Measurements from ENCODE around the gene TMEM106C. TPM values are rescaled to one million over a fixed set of nuclear protein-coding genes. Genes with fewer than 3 reads are reported as not detected.
A peak's percentile ranks its signal among the peaks of the same experiment; 100 is the strongest.

The TMEM106C gene
- total RNA-seq, 5 donors from 2014 or later (not counting 1 experiment from before 2014, with no cell fraction given): 25.8 to 36.5 (median 31.3) TPM

DNA sequence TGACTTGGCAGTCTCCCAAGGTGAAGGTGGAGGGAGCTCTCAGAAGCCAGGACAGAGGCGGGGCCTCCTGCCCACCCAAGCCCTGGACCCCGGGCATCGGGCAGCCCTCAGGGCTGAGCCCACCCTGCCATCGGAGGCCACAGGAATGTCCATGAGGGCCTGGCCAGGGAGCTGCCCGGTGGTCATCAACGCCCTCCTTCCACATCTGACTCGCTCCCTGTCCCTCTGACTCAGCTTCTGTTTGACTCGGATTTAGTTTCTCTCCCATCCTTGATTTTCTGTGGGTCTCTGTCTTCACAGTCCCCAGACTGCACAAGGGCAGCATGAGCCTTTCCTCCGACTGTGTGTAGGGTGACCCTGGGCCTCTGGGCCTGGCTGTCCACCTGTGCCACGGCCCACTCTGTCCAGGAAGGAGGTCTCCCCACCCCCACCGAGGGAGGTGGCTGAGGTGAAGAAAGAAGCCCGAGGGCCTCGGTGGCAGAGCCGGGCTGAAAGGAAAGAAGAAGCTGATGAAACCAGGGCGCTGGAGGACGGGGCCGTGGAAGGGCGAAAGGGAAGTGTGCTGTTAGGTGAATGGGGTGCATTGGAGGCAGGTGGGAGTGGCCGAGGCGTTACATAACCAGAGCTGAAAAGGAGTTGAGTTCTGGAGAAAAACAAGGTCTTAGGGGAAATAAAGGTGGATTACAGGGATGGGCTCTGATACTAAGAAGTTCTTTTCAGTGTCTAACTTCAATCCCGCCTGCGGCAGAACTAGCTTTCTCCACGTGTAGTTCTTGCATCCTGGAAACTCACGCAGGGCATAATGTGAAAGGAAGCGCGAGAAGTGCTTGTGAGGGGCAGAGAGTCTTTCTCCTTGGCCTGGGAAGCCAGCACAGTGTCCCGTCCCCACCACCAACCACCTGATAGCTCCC is 16.7 kb upstream of the TMEM106C start:
- peaks cover 0 to 9% of the 10 kb centered on the region in 2 experiments for H3K4me1 ChIP-seq (ENCODE audit: control insufficient read depth in 1 of 2, extremely low read depth in 1 of 2, insufficient read depth in 2 of 2, low read length in 2 of 2)
- peaks cover 0 to 47% of the 10 kb centered on the region in 2 experiments for H3K27me3 ChIP-seq (replicated peaks in 1 of 2; ENCODE audit: control insufficient read depth in 2 of 2, extremely low read depth in 1 of 2, insufficient read depth in 2 of 2, low read length in 1 of 2)
- POLR2A ChIA-PET: no interaction called here
- Mint-ChIP-seq H3K9me3 (no peaks in the 10 kb centered on the region), H3K36me3 (no peaks in the 10 kb centered on the region), H3K27ac (no peak overlapping the region), H3K4me3 (no peak overlapping the region), H3K27me3 (peaks cover 10 to 12% of the 10 kb centered on the region in 2 donors), H3K4me1 (peaks cover 0 to 1% (median 0%) of the 10 kb centered on the region in 3 donors)
- no peaks in the 10 kb centered on the region for H3K36me3 ChIP-seq (ENCODE audit: control insufficient read depth in 2 of 2, extremely low read depth in 1 of 2, insufficient read depth in 1 of 2, low read length in 1 of 2)
- DNase-seq (no peak), ATAC-seq (replicated peaks in 1 of 4) (no peak)
- H3K4me3 ChIP-seq (ENCODE audit: control insufficient read depth in 1 of 2, extremely low read depth in 1 of 2, low read length in 1 of 2): no peak overlapping the region
- 60% methylated on average over 20 of the region's 27 CpGs for WGBS (ENCODE audit: insufficient coverage)
- H3K27ac ChIP-seq (ENCODE audit: low read length): no peak overlapping the region
- CTCF ChIA-PET: interaction anchor here in 1 of 2 donors (0.6 kb wide), 1 partner anchor 464 kb away, joined by 8 read pairs; no protein-coding TSS in a partner anchor
- H3K9me3 ChIP-seq: no peaks in the 10 kb centered on the region

DNA sequence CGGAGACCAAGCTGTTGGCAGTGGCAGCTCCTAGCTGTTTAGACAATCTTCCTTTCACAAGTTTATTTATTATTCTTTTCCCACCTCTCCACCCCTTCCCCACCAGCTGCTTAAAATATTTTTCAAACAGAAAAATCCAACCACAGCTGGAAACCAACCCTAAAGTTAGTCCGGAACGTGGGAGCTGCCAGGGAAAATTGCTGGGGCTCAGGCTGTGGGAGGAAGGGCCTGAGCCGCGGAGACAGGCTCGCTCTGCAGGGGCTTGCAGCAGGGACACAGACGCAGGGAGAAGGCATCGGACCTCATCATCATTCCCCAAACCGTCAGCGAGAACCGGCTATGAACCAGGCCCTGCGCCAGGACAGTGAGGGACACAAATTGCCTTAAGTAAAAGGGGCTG is 16.1 kb upstream of the TMEM106C start:
- H3K9me3 ChIP-seq: no peaks in the 10 kb centered on the region
- POLR2A ChIA-PET: no interaction called here
- Mint-ChIP-seq H3K27ac (no peak overlapping the region), H3K27me3 (peaks cover 8 to 12% of the 10 kb centered on the region in 2 donors), H3K4me1 (peaks cover 0 to 1% (median 0%) of the 10 kb centered on the region in 3 donors), H3K4me3 (no peak overlapping the region), H3K36me3 (no peaks in the 10 kb centered on the region), H3K9me3 (no peaks in the 10 kb centered on the region)
- ATAC-seq (replicated peaks in 1 of 4) (no peak), DNase-seq (no peak)
- H3K27ac ChIP-seq (ENCODE audit: low read length): no peak overlapping the region
- H3K36me3 ChIP-seq (ENCODE audit: control insufficient read depth in 2 of 2, extremely low read depth in 1 of 2, insufficient read depth in 1 of 2, low read length in 1 of 2): no peaks in the 10 kb centered on the region
- peaks cover 0 to 47% of the 10 kb centered on the region in 2 experiments for H3K27me3 ChIP-seq (replicated peaks in 1 of 2; ENCODE audit: control insufficient read depth in 2 of 2, extremely low read depth in 1 of 2, insufficient read depth in 2 of 2, low read length in 1 of 2)
- CTCF ChIA-PET: no interaction called here
- H3K4me3 ChIP-seq (ENCODE audit: control insufficient read depth in 1 of 2, extremely low read depth in 1 of 2, low read length in 1 of 2): no peak overlapping the region
- peaks cover 0 to 4% of the 10 kb centered on the region in 2 experiments for H3K4me1 ChIP-seq (ENCODE audit: control insufficient read depth in 1 of 2, extremely low read depth in 1 of 2, insufficient read depth in 2 of 2, low read length in 2 of 2)
- 90% methylated on average over 12 of the region's 12 CpGs for WGBS (ENCODE audit: insufficient coverage)

DNA sequence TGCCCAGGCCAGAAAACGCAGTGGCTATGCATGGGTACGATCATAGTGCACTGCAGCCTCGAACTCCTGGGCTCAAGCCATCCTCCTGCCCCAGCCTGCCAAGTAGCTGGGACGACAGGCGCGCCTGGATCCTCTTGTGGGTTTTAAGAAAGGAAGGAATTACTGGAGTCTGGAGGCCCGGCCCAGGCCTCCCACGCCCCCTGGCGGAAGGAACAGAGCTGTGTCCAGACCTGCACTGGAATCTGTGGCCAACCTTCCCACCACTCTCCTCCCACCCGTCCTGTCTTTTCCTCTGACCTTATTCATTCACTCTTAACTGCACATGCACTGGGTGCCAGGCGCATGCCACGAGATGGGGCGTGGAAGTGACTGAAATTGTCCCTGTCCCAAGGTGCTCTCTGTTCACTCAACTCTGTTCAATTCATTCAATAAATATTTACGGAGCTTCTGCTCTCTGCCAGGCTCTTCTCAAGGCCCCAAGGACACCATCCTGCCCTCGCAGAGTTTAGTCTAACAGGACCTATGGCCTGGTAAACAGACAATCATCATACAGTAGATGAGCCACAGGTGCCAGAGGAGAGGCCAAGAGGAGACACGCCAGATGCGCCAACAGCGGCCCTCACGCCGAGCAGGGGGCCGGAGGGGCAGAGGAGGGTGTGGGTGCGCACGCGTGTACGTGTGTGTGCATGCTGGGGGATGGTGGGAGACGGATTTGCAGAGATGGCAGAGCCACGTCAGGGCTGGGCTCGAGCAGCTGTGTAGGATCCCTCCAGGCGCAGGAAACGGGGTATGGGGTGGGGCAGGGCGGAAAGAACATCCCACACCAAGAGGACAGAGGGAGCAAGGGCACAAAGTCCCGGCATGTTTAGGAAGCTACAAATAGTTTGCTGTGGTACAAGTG is 13.7 kb upstream of the TMEM106C start:
- Mint-ChIP-seq H3K36me3 (no peaks in the 10 kb centered on the region), H3K9me3 (no peaks in the 10 kb centered on the region), H3K27ac (peak overlapping the region in 1 of 2 donors; percentile 49), H3K27me3 (peaks cover 8 to 11% of the 10 kb centered on the region in 2 donors), H3K4me3 (no peak overlapping the region), H3K4me1 (peaks cover 0 to 1% (median 0%) of the 10 kb centered on the region in 3 donors)
- H3K9me3 ChIP-seq: no peaks in the 10 kb centered on the region
- ChIA-PET POLR2A (interaction anchor here in 1 of 2 donors (1.0 kb wide), 1 partner anchor 209 kb away, joined by 3 read pairs; no protein-coding TSS in a partner anchor), CTCF (interaction anchor here (0.7 to 1.8 kb wide), 5 partner anchors 8 to 233 kb away, joined by 3 to 6 read pairs (median 4); partner anchors contain the start of gene VDR (in 1 of the 2))
- H3K27me3 ChIP-seq (replicated peaks in 1 of 2; ENCODE audit: control insufficient read depth in 2 of 2, extremely low read depth in 1 of 2, insufficient read depth in 2 of 2, low read length in 1 of 2): peaks cover 0 to 34% of the 10 kb centered on the region in 2 experiments
- DNase-seq: peak in 26 of 35 experiments; percentile 8 to 63 (median 32)
- peak in 3 of 4 experiments; percentile 47 to 75 (median 50) for ATAC-seq (replicated peaks in 1 of 4)
- H3K27ac ChIP-seq (ENCODE audit: low read length): no peak overlapping the region
- 73% methylated on average over 23 of the region's 32 CpGs for WGBS (ENCODE audit: insufficient coverage)
- no peaks in the 10 kb centered on the region for H3K36me3 ChIP-seq (ENCODE audit: control insufficient read depth in 2 of 2, extremely low read depth in 1 of 2, insufficient read depth in 1 of 2, low read length in 1 of 2)
- no peak overlapping the region for H3K4me3 ChIP-seq (ENCODE audit: control insufficient read depth in 1 of 2, extremely low read depth in 1 of 2, low read length in 1 of 2)
- no peaks in the 10 kb centered on the region for H3K4me1 ChIP-seq (ENCODE audit: control insufficient read depth in 1 of 2, extremely low read depth in 1 of 2, insufficient read depth in 2 of 2, low read length in 2 of 2)

DNA sequence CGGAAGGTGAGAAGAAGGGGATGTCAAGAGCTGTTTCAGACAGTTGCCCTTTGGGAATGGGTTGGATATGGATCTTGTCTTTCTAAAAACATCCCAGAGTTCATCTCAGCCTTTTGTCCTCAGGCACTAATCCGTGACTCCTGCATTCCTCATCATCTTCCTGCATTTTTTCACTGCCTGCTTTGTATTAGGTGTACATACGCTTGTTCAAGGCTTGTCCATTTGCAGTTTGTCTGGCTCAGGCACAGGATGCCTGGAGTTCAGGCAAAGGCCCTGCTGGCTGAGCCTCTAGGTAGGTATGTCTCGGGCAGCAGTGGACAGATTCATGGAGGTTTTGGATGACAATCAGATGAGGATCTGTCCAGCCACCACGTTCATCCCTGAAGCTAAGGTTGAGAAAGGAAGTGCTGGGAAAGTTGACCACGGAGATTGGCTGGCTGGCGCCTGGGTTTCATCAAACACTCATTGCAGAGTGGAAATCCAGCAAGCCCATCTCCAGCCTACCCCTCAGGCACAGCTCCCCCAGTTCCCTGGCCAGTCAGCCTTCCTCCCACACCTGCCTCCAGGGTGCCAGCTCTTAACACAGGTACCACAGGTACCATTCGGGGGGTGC is 12.4 kb upstream of the TMEM106C start:
- Mint-ChIP-seq H3K27me3 (peaks cover 8 to 11% of the 10 kb centered on the region in 2 donors), H3K4me1 (peaks cover 0 to 1% (median 0%) of the 10 kb centered on the region in 3 donors), H3K27ac (no peak overlapping the region), H3K4me3 (no peak overlapping the region), H3K36me3 (no peaks in the 10 kb centered on the region), H3K9me3 (no peaks in the 10 kb centered on the region)
- WGBS (ENCODE audit: insufficient coverage): 100% methylated on average over 2 of the region's 8 CpGs
- DNase-seq (no peak), ATAC-seq (replicated peaks in 1 of 4) (no peak)
- H3K4me1 ChIP-seq (ENCODE audit: control insufficient read depth in 1 of 2, extremely low read depth in 1 of 2, insufficient read depth in 2 of 2, low read length in 2 of 2): no peaks in the 10 kb centered on the region
- no peaks in the 10 kb centered on the region for H3K9me3 ChIP-seq
- H3K27ac ChIP-seq (ENCODE audit: low read length): no peak overlapping the region
- H3K27me3 ChIP-seq (replicated peaks in 1 of 2; ENCODE audit: control insufficient read depth in 2 of 2, extremely low read depth in 1 of 2, insufficient read depth in 2 of 2, low read length in 1 of 2): peaks cover 0 to 27% of the 10 kb centered on the region in 2 experiments
- H3K4me3 ChIP-seq (ENCODE audit: control insufficient read depth in 1 of 2, extremely low read depth in 1 of 2, low read length in 1 of 2): no peak overlapping the region
- no peaks in the 10 kb centered on the region for H3K36me3 ChIP-seq (ENCODE audit: control insufficient read depth in 2 of 2, extremely low read depth in 1 of 2, insufficient read depth in 1 of 2, low read length in 1 of 2)
- ChIA-PET CTCF (interaction anchor here (0.5 to 0.8 kb wide), 3 partner anchors 10 to 1790 kb away, joined by 3 to 6 read pairs (median 5); no protein-coding TSS in a partner anchor), POLR2A (no interaction called here)

DNA sequence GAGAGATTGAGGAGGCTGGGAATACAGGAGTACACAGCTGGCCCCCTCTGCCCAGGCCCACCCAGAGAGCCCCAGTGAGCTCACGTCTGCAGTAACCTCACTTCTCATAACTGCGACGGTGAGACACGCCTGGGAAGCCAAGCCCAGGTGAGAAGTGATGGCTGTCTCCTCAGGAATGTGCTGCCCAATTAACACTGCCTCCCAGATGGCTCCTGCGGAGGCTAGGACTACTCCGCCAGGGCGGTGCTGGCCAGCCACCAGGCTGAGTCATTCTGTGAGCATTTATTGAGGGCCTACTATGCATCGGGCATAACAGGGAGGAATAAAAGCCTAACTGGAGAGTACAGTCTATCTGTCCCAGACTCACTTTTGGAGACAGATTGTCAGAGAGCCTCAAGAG is 9.3 kb upstream of the TMEM106C start:
- no peaks in the 10 kb centered on the region for H3K9me3 Mint-ChIP-seq
- no peaks in the 10 kb centered on the region for H3K4me1 ChIP-seq (ENCODE audit: control insufficient read depth in 1 of 2, extremely low read depth in 1 of 2, insufficient read depth in 2 of 2, low read length in 2 of 2)
- POLR2A ChIA-PET: interaction anchor here in 1 of 2 donors (0.6 kb wide), 1 partner anchor 39 kb away, joined by 6 read pairs; no protein-coding TSS in a partner anchor
- no peak overlapping the region for H3K4me3 Mint-ChIP-seq
- H3K27me3 Mint-ChIP-seq: peaks cover 0 to 4% of the 10 kb centered on the region in 2 donors
- no peaks in the 10 kb centered on the region for H3K9me3 ChIP-seq
- no peak overlapping the region for H3K27ac Mint-ChIP-seq
- no peak overlapping the region for H3K27ac ChIP-seq (ENCODE audit: low read length)
- no peak for ATAC-seq (replicated peaks in 1 of 4)
- CTCF ChIA-PET: no interaction called here
- no peak for DNase-seq
- H3K4me3 ChIP-seq (ENCODE audit: control insufficient read depth in 1 of 2, extremely low read depth in 1 of 2, low read length in 1 of 2): no peak overlapping the region
- peaks cover 0 to 31% of the 10 kb centered on the region in 2 experiments for H3K27me3 ChIP-seq (replicated peaks in 1 of 2; ENCODE audit: control insufficient read depth in 2 of 2, extremely low read depth in 1 of 2, insufficient read depth in 2 of 2, low read length in 1 of 2)
- no peaks in the 10 kb centered on the region for H3K36me3 ChIP-seq (ENCODE audit: control insufficient read depth in 2 of 2, extremely low read depth in 1 of 2, insufficient read depth in 1 of 2, low read length in 1 of 2)
- 98% methylated on average over 8 of the region's 8 CpGs for WGBS (ENCODE audit: insufficient coverage)
- peaks cover 0 to 1% (median 0%) of the 10 kb centered on the region in 3 donors for H3K4me1 Mint-ChIP-seq
- no peaks in the 10 kb centered on the region for H3K36me3 Mint-ChIP-seq

Data from T-cell (primary cell).